IMR-90 (cell line): ENCODE results near the gene LARGE2. TPM values are rescaled to one million over a fixed set of nuclear protein-coding genes. Genes with fewer than 3 reads are reported as not detected.
A peak's percentile ranks its signal among the peaks of the same experiment; 100 is the strongest.

ENCODE experiments used
- ATAC-seq: fragments of 200-7000 bp; cut with Tn5 transposase; 2 replicates; pipeline ENCODE4 v1.9.1; 2020; ENCODE audit warnings: low read depth, mild to moderate bottlenecking, moderate library complexity
- BruUV-seq: library from RNA; stranded (reverse); fragments of 400-500 nt; replicated peaks from 2 replicates; lab custom pipeline; 2021; lab: Mats Ljungman, UMichigan
- CTCF ChIA-PET: fragments of 300-600 bp; formaldehyde crosslinking; extraction: SDS; loops from one replicate; lab custom pipeline; 2021; ENCODE audit warnings: antibody characterized with exemption; lab: Yijun Ruan, JAX
- POLR2A ChIA-PET: fragments of 300-600 bp; sonication (Branson Sonifier 250); formaldehyde crosslinking; loops from one replicate; lab custom pipeline; 2022; ENCODE audit warnings: antibody characterized with exemption; ENCODE audit not compliant: unreplicated experiment; lab: Charles Lee
- DNase-seq: peaks from one replicate; pipeline ENCODE4 v3.0.0; 2013
- H2AFZ ChIP-seq: replicated peaks from 2 replicates; pipeline ENCODE3; 2013; ENCODE audit warnings: low read length, mild to moderate bottlenecking; ENCODE audit not compliant: poor library complexity
- H2AK5ac ChIP-seq: 2 replicates; pipeline ENCODE4 v1.6.1; 2013; ENCODE audit warnings: low read depth, low read length, inconsistent platforms
- H2AK9ac ChIP-seq: replicated peaks from 2 replicates; pipeline ENCODE3; 2013; ENCODE audit warnings: mild to moderate bottlenecking, low read depth, low read length, moderate library complexity; ENCODE audit not compliant: poor library complexity
- H2BK120ac ChIP-seq: 2 replicates; pipeline ENCODE4 v1.6.1; 2013; ENCODE audit warnings: low read depth, low read length, inconsistent platforms
- H2BK15ac ChIP-seq: 3 replicates; pipeline ENCODE4 v1.6.1; 2013; ENCODE audit warnings: low read depth, low read length, inconsistent platforms
- H2BK20ac ChIP-seq: 2 replicates; pipeline ENCODE4 v1.6.1; 2013; ENCODE audit warnings: low read depth, mild to moderate bottlenecking, inconsistent platforms, low read length, moderate library complexity
- H2BK5ac ChIP-seq: 2 replicates; pipeline ENCODE4 v1.6.1; 2013; ENCODE audit warnings: mild to moderate bottlenecking, low read depth, low read length, inconsistent platforms; ENCODE audit not compliant: poor library complexity, severe bottlenecking
- H3K14ac ChIP-seq: replicated peaks from 2 replicates; pipeline ENCODE4 v1.6.1; 2013; ENCODE audit warnings: low read depth, low read length, inconsistent platforms
- H3K18ac ChIP-seq: 2 replicates; pipeline ENCODE4 v1.6.1; 2013; ENCODE audit warnings: low read depth, low read length, control low read depth
- H3K23ac ChIP-seq: 2 replicates; pipeline ENCODE4 v1.6.1; 2013; ENCODE audit warnings: low read depth, low read length, inconsistent platforms
- H3K27ac ChIP-seq: 2 replicates; pipeline ENCODE4 v1.5.1; 2013; ENCODE audit warnings: mild to moderate bottlenecking, control low read depth, low read length; ENCODE audit not compliant: insufficient read depth
- H3K27me3 ChIP-seq: 2 replicates; pipeline ENCODE4 v1.6.1; 2013; ENCODE audit warnings: low read length; ENCODE audit not compliant: control insufficient read depth, insufficient read depth
- H3K36me3 ChIP-seq: 2 replicates; pipeline ENCODE4 v1.6.1; 2013; ENCODE audit warnings: low read length, mixed read lengths; ENCODE audit not compliant: control insufficient read depth, insufficient read depth
- H3K4ac ChIP-seq: 2 replicates; pipeline ENCODE4 v1.6.1; 2013; ENCODE audit warnings: low read depth, low read length, inconsistent platforms
- H3K4me1 ChIP-seq: 2 replicates; pipeline ENCODE4 v1.6.1; 2013; ENCODE audit warnings: low read length, mixed read lengths; ENCODE audit not compliant: control insufficient read depth, insufficient read depth
- H3K4me2 ChIP-seq: 2 replicates; pipeline ENCODE4 v1.6.1; 2013; ENCODE audit warnings: low read depth, mild to moderate bottlenecking, control low read depth, low read length, moderate library complexity
- H3K4me3 ChIP-seq: 2 replicates; pipeline ENCODE4 v1.5.1; 2013; ENCODE audit warnings: low read depth, mild to moderate bottlenecking, control low read depth, low read length, moderate library complexity; ENCODE audit not compliant: insufficient read depth
- H3K56ac ChIP-seq: 2 replicates; pipeline ENCODE4 v1.6.1; 2013; ENCODE audit warnings: low read length, inconsistent platforms; ENCODE audit not compliant: insufficient read depth; ENCODE audit errors: extremely low read depth
- H3K79me1 ChIP-seq, 2 experiments: 2 replicates each; pipeline ENCODE4 v1.6.1; 2013; ENCODE audit warnings: low read length in 2 of 2, inconsistent platforms in 1 of 2, low read depth in 1 of 2
- H3K9ac ChIP-seq: 2 replicates; pipeline ENCODE4 v1.6.1; 2013; ENCODE audit warnings: low read depth, low read length, control low read depth
- H3K9me1 ChIP-seq: 2 replicates; pipeline ENCODE4 v1.6.1; 2013; ENCODE audit warnings: low read length, inconsistent platforms; ENCODE audit not compliant: insufficient read depth
- H3K9me3 ChIP-seq: 2 replicates; pipeline ENCODE4 v1.6.1; 2013; ENCODE audit warnings: low read length; ENCODE audit not compliant: control insufficient read depth, insufficient read depth
- H4K20me1 ChIP-seq: 2 replicates; pipeline ENCODE4 v1.6.1; 2013; ENCODE audit warnings: low read length, inconsistent platforms; ENCODE audit not compliant: insufficient read depth
- H4K5ac ChIP-seq: 2 replicates; pipeline ENCODE4 v1.6.1; 2013; ENCODE audit warnings: mild to moderate bottlenecking, low read depth, low read length, control low read depth
- H4K8ac ChIP-seq, 2 experiments: 2 replicates each; pipeline ENCODE4 v1.6.1; 2013; ENCODE audit warnings: low read depth in 2 of 2, low read length in 2 of 2, control low read depth in 1 of 2, inconsistent platforms in 1 of 2
- H4K91ac ChIP-seq: 2 replicates; pipeline ENCODE4 v1.6.1; 2013; ENCODE audit warnings: low read depth, low read length, inconsistent platforms; ENCODE audit not compliant: insufficient read depth
- CHD1 ChIP-seq: IDR thresholded peaks from 2 replicates; pipeline ENCODE4 v1.6.1; 2012; ENCODE audit warnings: low read depth, low read length, improper control_type of control experiment
- MAZ ChIP-seq: IDR thresholded peaks from 2 replicates; pipeline ENCODE4 v1.6.1; 2012; ENCODE audit warnings: low read depth, mild to moderate bottlenecking, low read length, improper control_type of control experiment, moderate library complexity, borderline replicate concordance
- POLR2A ChIP-seq: IDR thresholded peaks from 2 replicates; pipeline ENCODE4 v1.6.1; 2012; ENCODE audit warnings: mild to moderate bottlenecking, low read depth, low read length
- WGBS, 2 experiments: methylation state at CpG; one replicate each; pipeline versions ENCODE4 v1.1.5 to v1.1.7; 2013; ENCODE audit warnings: missing lambda C conversion rate in 2 of 2; ENCODE audit not compliant: insufficient read length in 1 of 2; ENCODE audit errors: extremely low coverage in 2 of 2; 5-methylcytosine and 5-hydroxymethylcytosine counted together
- dilution Hi-C: fragments of 300-500 bp; cut with HindIII; formaldehyde crosslinking; loops from one replicate; pipeline ENCODE4 v1.14.3; 2018; ENCODE audit warnings: low sequenced_read_pairs; ENCODE audit not compliant: unreplicated experiment
- in situ Hi-C: fragments of 300-500 bp; cut with MboI; formaldehyde crosslinking; loops from 3 replicates; pipeline ENCODE4 v1.14.3; 2019; ENCODE audit warnings: low sequenced_read_pairs, inconsistent platforms, mixed read lengths
- intact Hi-C: fragments of 100-400 bp; cut with micrococcal nuclease; formaldehyde crosslinking; loops from 2 replicates; pipeline ENCODE4 v1.10.0; 2022
- polyA plus RNA-seq, 3 experiments: library from polyadenylated mRNA; depleted of rRNA; stranded (reverse); fragments of >200 nt; gene quantifications; 2 replicates each; pipeline ENCODE4 v1.2.3, GENCODE V29; 2012; ENCODE audit warnings: low replicate concordance in 1 of 3
- total RNA-seq: library from RNA; depleted of rRNA; stranded (reverse); fragments of >200 nt; gene quantifications from 2 replicates; pipeline ENCODE4 v1.2.3, GENCODE V29; 2012

Gene LARGE2
- total and polyA plus RNA-seq, 2 of the 4 experiments (the other 2 are of a cell fraction): 0.03 TPM; not detected in 1

DNA sequence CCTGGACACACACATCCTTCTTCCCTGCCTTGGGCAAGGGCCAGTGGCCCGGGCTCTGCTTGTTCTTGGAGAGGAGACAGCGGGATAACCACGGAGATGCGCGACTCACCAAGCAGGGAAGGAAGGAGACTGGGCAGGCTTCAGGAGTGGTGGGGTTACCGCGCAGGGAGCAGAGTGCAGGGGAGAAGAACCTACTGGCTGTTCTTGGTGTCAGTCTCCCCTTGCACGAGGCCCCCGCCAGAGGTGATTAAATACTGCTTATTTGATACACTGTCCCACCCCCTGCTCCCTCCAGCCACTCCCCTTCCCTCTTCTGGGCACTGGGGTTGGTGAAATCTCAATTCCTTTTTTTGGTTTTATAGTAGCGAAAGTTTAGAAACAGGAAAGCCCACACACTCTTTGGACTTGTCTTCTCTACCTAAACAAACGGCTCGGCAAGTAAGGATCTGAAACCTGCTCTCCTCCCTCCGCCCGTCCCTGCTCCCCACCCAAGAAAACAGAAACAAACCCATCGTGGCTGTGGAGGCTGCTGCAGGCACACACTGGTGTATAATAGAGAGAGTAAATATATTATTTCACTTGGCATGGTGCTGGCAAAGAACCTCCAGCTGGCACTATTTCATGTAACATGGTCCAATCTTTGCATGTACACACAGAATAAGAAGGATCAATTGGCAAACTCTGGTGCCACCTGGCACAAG, 10.8 kb downstream of the LARGE2 start:
- Histone ChIP-seq H3K9me1 (no peaks in the 10 kb centered on the region), H4K5ac (no peak overlapping the region), H2BK5ac (no peak overlapping the region), H4K91ac (no peak overlapping the region), H4K20me1 (peaks cover 7% of the 10 kb centered on the region; the same call in 1 of the 2 replicates), H3K14ac (no peak overlapping the region), H2AK5ac (no peak overlapping the region), H3K18ac (no peak overlapping the region), H2BK20ac (no peak overlapping the region), H3K23ac (no peak overlapping the region), H4K8ac (no peak overlapping the region), H3K4me1 (no peaks in the 10 kb centered on the region; the same call in 1 of the 2 replicates), H2BK120ac (no peak overlapping the region), H2AK9ac (no peak overlapping the region), H3K4ac (no peak overlapping the region), H3K36me3 (peaks cover 51% of the 10 kb centered on the region), H3K79me1 (no peaks in the 10 kb centered on the region), H2BK15ac (no peak overlapping the region), H3K27me3 (no peaks in the 10 kb centered on the region), H2AFZ (no peak overlapping the region), H3K4me3 (no peak overlapping the region), H3K9me3 (no peaks in the 10 kb centered on the region), H3K27ac (no peak overlapping the region), H3K56ac (no peak overlapping the region), H3K4me2 (no peak overlapping the region), H3K9ac (no peak overlapping the region)
- TF ChIP-seq MAZ: no peak
- TF ChIP-seq POLR2A: no peak
- no peak for TF ChIP-seq CHD1
- dilution Hi-C loops: no loop called here
- ATAC-seq (no peak), DNase-seq (peak; percentile 71)
- POLR2A ChIA-PET: no interaction called here
- in situ Hi-C loops: no loop called here
- WGBS, 2 experiments: no CpG with 5 or more reads among the region's 15 CpGs
- CTCF ChIA-PET: no interaction called here
- BruUV-seq: TSS peak; percentile 81
- intact Hi-C loops: no loop called here
